Measurements from ENCODE around the gene PAPSS1.
"Not testable (repeated sequence)": the region's sequence is repeated elsewhere in the genome, so short reads cannot be mapped to it uniquely, and the experiment has no call there.

PAPSS1 gene

DNA sequence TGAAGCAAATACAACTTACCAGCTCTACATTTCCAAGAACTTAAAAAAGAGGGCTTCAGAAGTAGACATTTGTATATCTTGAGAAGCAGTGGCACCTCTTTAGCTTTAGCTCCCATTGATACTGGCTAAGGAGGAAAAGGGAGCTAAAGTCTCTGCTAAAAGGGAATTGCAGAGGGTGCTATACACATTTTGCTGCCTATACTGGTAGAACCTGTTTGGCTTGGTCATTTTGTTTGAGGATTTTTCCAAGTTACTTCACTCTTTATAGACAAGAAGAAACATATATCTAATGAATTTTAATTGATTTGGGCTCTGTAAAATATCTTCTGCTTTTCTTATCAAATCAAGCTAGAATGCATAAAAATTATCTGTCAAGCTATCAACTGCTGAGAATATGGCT lies 11.8 kb downstream of the PAPSS1 start:
- H3K36me3 ChIP-seq (ENCODE audit: low read depth) = no peaks in the 10 kb centered on the region
- TF ChIP-seq, protein P1, sequence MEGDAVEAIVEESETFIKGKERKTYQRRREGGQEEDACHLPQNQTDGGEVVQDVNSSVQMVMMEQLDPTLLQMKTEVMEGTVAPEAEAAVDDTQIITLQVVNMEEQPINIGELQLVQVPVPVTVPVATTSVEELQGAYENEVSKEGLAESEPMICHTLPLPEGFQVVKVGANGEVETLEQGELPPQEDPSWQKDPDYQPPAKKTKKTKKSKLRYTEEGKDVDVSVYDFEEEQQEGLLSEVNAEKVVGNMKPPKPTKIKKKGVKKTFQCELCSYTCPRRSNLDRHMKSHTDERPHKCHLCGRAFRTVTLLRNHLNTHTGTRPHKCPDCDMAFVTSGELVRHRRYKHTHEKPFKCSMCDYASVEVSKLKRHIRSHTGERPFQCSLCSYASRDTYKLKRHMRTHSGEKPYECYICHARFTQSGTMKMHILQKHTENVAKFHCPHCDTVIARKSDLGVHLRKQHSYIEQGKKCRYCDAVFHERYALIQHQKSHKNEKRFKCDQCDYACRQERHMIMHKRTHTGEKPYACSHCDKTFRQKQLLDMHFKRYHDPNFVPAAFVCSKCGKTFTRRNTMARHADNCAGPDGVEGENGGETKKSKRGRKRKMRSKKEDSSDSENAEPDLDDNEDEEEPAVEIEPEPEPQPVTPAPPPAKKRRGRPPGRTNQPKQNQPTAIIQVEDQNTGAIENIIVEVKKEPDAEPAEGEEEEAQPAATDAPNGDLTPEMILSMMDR (IDR thresholded peaks at IDR 0.05; ENCODE audit: poor library complexity, severe bottlenecking) = no peak
- no peaks in the 10 kb centered on the region for H3K9me3 ChIP-seq (ENCODE audit: severe bottlenecking)
- no peaks in the 10 kb centered on the region for H3K27me3 ChIP-seq (ENCODE audit: insufficient read depth, poor library complexity, severe bottlenecking)
- peaks cover 13% of the 10 kb centered on the region for H3K4me1 ChIP-seq (ENCODE audit: insufficient read depth, poor library complexity, severe bottlenecking)
- ATAC-seq (ENCODE audit: low read depth) = no peak
- H3K27ac ChIP-seq (ENCODE audit: poor library complexity, severe bottlenecking) = no peak overlapping the region
- no peak overlapping the region for H3K4me3 ChIP-seq (ENCODE audit: severe bottlenecking)
- no peak for DNase-seq (ENCODE audit: low spot score)

DNA sequence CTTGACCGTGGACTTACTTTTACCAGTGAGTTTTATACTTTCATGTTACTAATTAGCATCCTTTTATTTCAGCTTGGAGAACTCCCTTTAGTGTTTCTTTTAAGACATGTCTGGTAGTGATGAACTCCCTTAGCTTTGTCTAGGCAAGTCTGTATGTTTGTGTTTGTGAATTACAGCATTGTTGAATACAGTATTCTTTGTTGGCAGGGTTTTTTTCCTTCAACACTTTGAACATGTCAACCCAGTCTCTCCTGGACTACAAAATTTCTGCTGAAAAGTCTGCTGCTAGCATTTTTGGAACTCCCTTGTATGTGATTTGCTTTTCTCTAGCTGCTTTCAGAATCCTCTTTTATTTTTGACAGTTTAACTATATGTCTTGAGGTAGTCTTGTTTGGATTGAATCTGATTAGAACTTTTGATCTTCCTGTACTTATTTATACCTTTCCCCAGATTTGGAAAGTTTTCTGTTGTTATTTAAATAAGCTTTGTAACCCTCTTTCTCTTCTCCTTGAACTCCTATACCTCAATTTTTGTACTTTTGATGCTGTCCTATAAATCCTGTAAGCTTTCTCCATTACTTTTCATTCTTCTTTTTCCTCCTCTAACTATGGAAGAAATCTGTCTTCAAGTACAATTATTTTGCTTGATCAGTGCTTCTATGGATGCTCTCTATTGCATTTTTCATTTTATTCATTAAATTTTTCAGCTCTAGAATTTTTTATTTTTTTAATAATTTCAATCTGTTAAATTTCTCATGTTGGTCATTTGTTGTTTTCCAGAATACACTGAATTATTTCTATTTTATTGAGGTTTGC lies 14.1 kb downstream of the PAPSS1 start:
- no peaks in the 10 kb centered on the region for H3K27me3 ChIP-seq (ENCODE audit: insufficient read depth, poor library complexity, severe bottlenecking)
- DNase-seq (ENCODE audit: low spot score) (no peak), ATAC-seq (ENCODE audit: low read depth) (no peak)
- H3K27ac ChIP-seq (ENCODE audit: poor library complexity, severe bottlenecking) = no peak overlapping the region
- no peaks in the 10 kb centered on the region for H3K36me3 ChIP-seq (ENCODE audit: low read depth)
- peaks cover 13% of the 10 kb centered on the region for H3K4me1 ChIP-seq (ENCODE audit: insufficient read depth, poor library complexity, severe bottlenecking)
- H3K9me3 ChIP-seq (ENCODE audit: severe bottlenecking) = no peaks in the 10 kb centered on the region
- H3K4me3 ChIP-seq (ENCODE audit: severe bottlenecking) = no peak overlapping the region
- TF ChIP-seq, protein P1 (IDR thresholded peaks at IDR 0.05; ENCODE audit: poor library complexity, severe bottlenecking) = no peak

DNA sequence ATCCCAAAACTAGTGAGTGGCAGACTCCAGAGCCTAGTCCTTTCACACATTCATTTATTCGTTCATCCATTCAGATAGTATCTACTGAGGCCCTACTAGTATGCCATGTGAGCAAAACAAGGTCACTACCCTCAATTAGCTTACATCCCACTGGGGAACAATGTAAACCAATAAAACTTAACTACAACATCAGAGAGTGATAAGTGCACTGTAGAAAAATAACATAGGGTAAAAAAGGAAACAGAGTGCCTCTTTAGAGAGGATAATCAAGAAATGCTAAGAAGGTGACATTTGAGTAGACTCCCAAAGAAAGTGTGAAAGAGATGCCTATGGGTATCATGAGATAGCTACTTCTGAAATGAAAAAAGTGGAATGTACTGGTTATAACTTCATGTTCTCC lies 18.5 kb downstream of the PAPSS1 start:
- ATAC-seq (ENCODE audit: low read depth) (no peak), DNase-seq (ENCODE audit: low spot score) (no peak)
- Histone ChIP-seq H3K27ac (ENCODE audit: poor library complexity, severe bottlenecking) (no peak overlapping the region), H3K4me1 (ENCODE audit: insufficient read depth, poor library complexity, severe bottlenecking) (no peaks in the 10 kb centered on the region), H3K27me3 (ENCODE audit: insufficient read depth, poor library complexity, severe bottlenecking) (no peaks in the 10 kb centered on the region), H3K36me3 (ENCODE audit: low read depth) (no peaks in the 10 kb centered on the region), H3K4me3 (ENCODE audit: severe bottlenecking) (no peak overlapping the region), H3K9me3 (ENCODE audit: severe bottlenecking) (no peaks in the 10 kb centered on the region)
- TF ChIP-seq, protein P1 (IDR thresholded peaks at IDR 0.05; ENCODE audit: poor library complexity, severe bottlenecking) = no peak

DNA sequence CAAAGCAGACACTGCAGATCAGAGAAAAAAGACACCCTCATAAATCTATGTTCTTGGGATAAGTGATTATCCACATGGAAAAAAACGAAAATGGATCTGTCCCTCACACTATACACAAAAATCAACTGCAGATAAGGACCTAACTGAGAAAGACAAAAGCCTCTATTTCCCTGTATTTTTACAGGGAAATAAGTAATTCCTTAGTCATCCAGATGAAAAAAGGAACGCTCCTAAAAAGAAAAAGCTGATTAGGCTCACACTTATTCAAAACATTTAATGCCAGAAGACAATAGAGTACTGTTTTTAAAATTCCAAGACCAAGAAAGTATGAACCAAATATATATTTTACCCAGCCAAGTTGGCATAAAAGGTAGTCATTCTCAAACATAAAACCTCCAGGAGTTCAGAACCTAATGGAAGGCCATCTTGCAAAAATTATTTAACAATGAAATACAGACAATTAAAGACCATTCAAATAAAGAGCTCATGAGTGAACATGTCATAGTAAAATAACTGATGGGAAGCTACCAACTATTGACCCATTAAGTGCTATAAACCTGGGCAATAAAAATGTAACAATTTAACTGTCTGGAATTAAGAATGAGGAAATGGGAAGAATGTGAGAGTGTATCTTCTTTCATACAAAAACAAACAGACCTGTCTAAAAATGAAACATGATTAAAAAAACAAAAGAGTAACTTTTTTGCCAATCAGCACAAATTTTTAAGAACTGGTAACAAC lies 20.4 kb downstream of the PAPSS1 start:
- H3K4me3 ChIP-seq (ENCODE audit: severe bottlenecking) = no peak overlapping the region
- no peak for DNase-seq (ENCODE audit: low spot score)
- no peak for ATAC-seq (ENCODE audit: low read depth)
- no peaks in the 10 kb centered on the region for H3K4me1 ChIP-seq (ENCODE audit: insufficient read depth, poor library complexity, severe bottlenecking)
- H3K27ac ChIP-seq (ENCODE audit: poor library complexity, severe bottlenecking) = no peak overlapping the region
- no peaks in the 10 kb centered on the region for H3K36me3 ChIP-seq (ENCODE audit: low read depth)
- no peaks in the 10 kb centered on the region for H3K9me3 ChIP-seq (ENCODE audit: severe bottlenecking)
- TF ChIP-seq, protein P1 (IDR thresholded peaks at IDR 0.05; ENCODE audit: poor library complexity, severe bottlenecking) = no peak
- no peaks in the 10 kb centered on the region for H3K27me3 ChIP-seq (ENCODE audit: insufficient read depth, poor library complexity, severe bottlenecking)

DNA sequence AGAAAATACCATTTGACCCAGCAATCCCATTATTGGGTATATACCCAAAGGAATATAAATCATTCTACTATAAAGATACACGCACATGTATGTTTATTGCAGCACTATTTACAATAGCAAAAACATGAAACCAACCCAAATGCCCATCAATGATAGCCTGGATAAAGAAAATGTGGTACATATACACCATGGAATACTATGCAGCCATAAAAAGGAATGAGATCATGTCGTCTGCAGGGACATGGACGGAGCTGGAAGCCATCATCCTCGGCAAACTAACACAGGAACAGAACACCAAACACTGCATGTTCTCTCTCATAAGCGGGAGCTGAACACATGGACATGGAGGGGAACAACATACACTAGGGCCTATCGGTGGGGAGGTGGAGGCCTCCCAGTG lies 23.8 kb downstream of the PAPSS1 start:
- DNase-seq (ENCODE audit: low spot score); H3K27ac ChIP-seq (ENCODE audit: poor library complexity, severe bottlenecking); ATAC-seq (ENCODE audit: low read depth); H3K27me3 ChIP-seq (ENCODE audit: insufficient read depth, poor library complexity, severe bottlenecking); H3K9me3 ChIP-seq (ENCODE audit: severe bottlenecking); H3K4me1 ChIP-seq (ENCODE audit: insufficient read depth, poor library complexity, severe bottlenecking); H3K36me3 ChIP-seq (ENCODE audit: low read depth); H3K4me3 ChIP-seq (ENCODE audit: severe bottlenecking): not testable (repeated sequence)

Data from RWPE2 (cell line).